Astrocyte of the spinal cord (primary cell): ENCODE results near the gene PTGS2.

Experiments
- DNase-seq: peaks from one replicate; pipeline ENCODE4 v3.0.0; 2011; ENCODE audit warnings: low read depth, low spot score
- H3K4me3 ChIP-seq: 2 replicates; pipeline ENCODE4 v1.5.1; 2011; ENCODE audit warnings: low read depth, mild to moderate bottlenecking, low read length, moderate library complexity
- CTCF ChIP-seq: IDR thresholded peaks from 2 replicates; pipeline ENCODE4 v1.5.1; 2012; ENCODE audit warnings: low read depth, mild to moderate bottlenecking, low read length, inconsistent platforms
- in situ Hi-C: cut with HindIII; loops from 2 replicates; pipeline ENCODE4 v1.10.0; 2017; ENCODE audit warnings: low sequenced_read_pairs

PTGS2 gene

GRCh38 chr1:186680245-186681061 lies at the start of gene PTGS2:
Gene PTGS2, minus strand, starts transcription at chr1:186680423. Its CDS starts 133 bp downstream, at chr1:186680290.
- TF ChIP-seq CTCF, result peak; percentile 67
- peak; percentile 92 for DNase-seq
- peak within 1 kb of the TSS; percentile 78 for H3K4me3 ChIP-seq
- in situ Hi-C loops, result no loop called here

- in situ Hi-C loops, result no loop called here
- H3K4me3 ChIP-seq, result no peak overlapping the region
- DNase-seq, result peak; percentile 38
- peak; percentile 72 for TF ChIP-seq CTCF
Measured at GRCh38 chr1:186722711-186723309, 42.6 kb upstream of the PTGS2 start.

GRCh38 chr1:186717286-186717685 lies 37.1 kb upstream of the PTGS2 start:
- no peak for DNase-seq
- in situ Hi-C loops, result no loop called here
- TF ChIP-seq CTCF, result no peak
- H3K4me3 ChIP-seq, result no peak overlapping the region

GRCh38 chr1:186715887-186716809 lies 35.9 kb upstream of the PTGS2 start:
- DNase-seq, result no peak
- no peak overlapping the region for H3K4me3 ChIP-seq
- TF ChIP-seq CTCF, result no peak
- in situ Hi-C loops, result no loop called here

GRCh38 chr1:186710696-186711095 lies 30.5 kb upstream of the PTGS2 start:
- no peak overlapping the region for H3K4me3 ChIP-seq
- no peak for TF ChIP-seq CTCF
- in situ Hi-C loops, result no loop called here
- no peak for DNase-seq

GRCh38 chr1:186708694-186709097 lies 28.5 kb upstream of the PTGS2 start:
- TF ChIP-seq CTCF, result no peak
- in situ Hi-C loops, result no loop called here
- DNase-seq, result peak; percentile 14
- H3K4me3 ChIP-seq, result no peak overlapping the region
